Endothelial cell of umbilical vein (primary cell): ENCODE data around the gene MGLL. TPM values are rescaled to one million over a fixed set of nuclear protein-coding genes. Genes with fewer than 3 reads are reported as not detected.

Source experiments
- BruUV-seq: library from RNA; stranded (reverse); fragments of 400-500 nt; replicated peaks from 2 replicates; lab custom pipeline; 2021; lab: Mats Ljungman, UMichigan
- CTCF ChIA-PET: fragments of 300-600, 350-600 bp; sonication (Branson Sonifier 250); formaldehyde crosslinking; loops from one replicate; lab custom pipeline; 2021; ENCODE audit warnings: antibody characterized with exemption, inconsistent platforms; lab: Charles Lee
- POLR2A ChIA-PET: fragments of 300-600, 350-600 bp; sonication (Branson Sonifier 250); formaldehyde crosslinking; loops from one replicate; lab custom pipeline; 2021; ENCODE audit warnings: antibody characterized with exemption, inconsistent platforms; lab: Charles Lee
- DNase-seq: peaks from one replicate; pipeline ENCODE4 v3.0.0-alpha.2; 2011; ENCODE audit warnings: low read depth, low spot score
- FAIRE-seq: peaks from 2 replicates; lab custom pipeline; 2011; peaks lifted over from hg19 to GRCh38; lab: Jason Lieb, UNC
- H2AFZ ChIP-seq: 2 replicates; pipeline ENCODE4 v1.6.0; 2012; ENCODE audit warnings: low read depth, low read length, control low read depth, inconsistent platforms
- H3K27ac ChIP-seq: 2 replicates; pipeline ENCODE4 v1.5.1; 2011; ENCODE audit warnings: low read depth, mild to moderate bottlenecking, control low read depth, low read length, moderate library complexity; ENCODE audit not compliant: insufficient read depth
- H3K27me3 ChIP-seq, 2 experiments: 2 replicates each; pipeline versions ENCODE4 v1.6.0 to v1.6.1; 2011; ENCODE audit warnings: low read length in 2 of 2, mixed read lengths in 1 of 2; ENCODE audit not compliant: control insufficient read depth in 2 of 2, insufficient read depth in 2 of 2
- H3K36me3 ChIP-seq, 2 experiments: 2 replicates in 1 of 2; 3 replicates in 1 of 2; pipeline ENCODE4 v1.5.1; 2011; ENCODE audit warnings: low read length in 2 of 2, mild to moderate bottlenecking in 1 of 2, moderate library complexity in 1 of 2; ENCODE audit not compliant: control insufficient read depth in 2 of 2, insufficient read depth in 2 of 2; ENCODE audit errors: extremely low read depth in 1 of 2
- H3K4me1 ChIP-seq: 3 replicates; pipeline ENCODE4 v1.5.1; 2011; ENCODE audit warnings: mild to moderate bottlenecking, low read length; ENCODE audit not compliant: control insufficient read depth, insufficient read depth; ENCODE audit errors: extremely low read depth
- H3K4me2 ChIP-seq: 2 replicates; pipeline ENCODE4 v1.6.1; 2011; ENCODE audit warnings: low read length, control low read depth, mixed read lengths; ENCODE audit not compliant: insufficient read depth
- H3K4me3 ChIP-seq, 3 experiments: fragments of 200-600 bp in 1 of 3; sonication (generic), shearing (Covaris generic) in 1 of 3; replicated peaks in 1 of 3; 2 replicates each; pipeline ENCODE4 v1.5.1; 2011 to 2016; ENCODE audit warnings: control low read depth in 3 of 3, low read length in 3 of 3, mild to moderate bottlenecking in 2 of 3, inconsistent platforms in 1 of 3, low read depth in 1 of 3, moderate library complexity in 1 of 3; ENCODE audit not compliant: insufficient read depth in 1 of 3
- H3K79me2 ChIP-seq: 2 replicates; pipeline ENCODE4 v1.6.0; 2012; ENCODE audit warnings: low read length, inconsistent platforms; ENCODE audit not compliant: control insufficient read depth, insufficient read depth
- H3K9ac ChIP-seq: replicated peaks from 2 replicates; pipeline ENCODE3; 2011; ENCODE audit warnings: low read length, control low read depth; ENCODE audit not compliant: insufficient read depth; ENCODE audit errors: extremely low read depth
- H3K9me1 ChIP-seq: replicated peaks from 3 replicates; pipeline ENCODE4 v1.6.0; 2011; ENCODE audit warnings: mild to moderate bottlenecking, low read length; ENCODE audit not compliant: control insufficient read depth, insufficient read depth; ENCODE audit errors: extremely low read depth
- H3K9me3 ChIP-seq: replicated peaks from 2 replicates; pipeline ENCODE4 v1.5.1; 2012; ENCODE audit warnings: low read length, inconsistent platforms; ENCODE audit not compliant: control insufficient read depth, insufficient read depth
- H4K20me1 ChIP-seq: replicated peaks from 2 replicates; pipeline ENCODE3; 2011; ENCODE audit warnings: mild to moderate bottlenecking, low read length; ENCODE audit not compliant: control insufficient read depth, insufficient read depth; ENCODE audit errors: extremely low read depth
- CTCF ChIP-seq, 2 donors: IDR thresholded peaks; 1 replicate in 1 of 2; 2 replicates in 1 of 2; pipeline ENCODE4 v1.5.1; 2011; ENCODE audit warnings: low read length in 2 of 2, mild to moderate bottlenecking in 2 of 2, moderate library complexity in 2 of 2, control low read depth in 1 of 2, inconsistent platforms in 1 of 2, low read depth in 1 of 2; ENCODE audit not compliant: insufficient read depth in 1 of 2; ENCODE audit errors: extremely low read depth in 1 of 2
- EZH2 ChIP-seq: IDR thresholded peaks from 2 replicates; pipeline ENCODE4 v1.6.1; 2012; ENCODE audit warnings: borderline replicate concordance, low read depth, mild to moderate bottlenecking, moderate library complexity, low read length, inconsistent platforms; ENCODE audit not compliant: severe bottlenecking
- FOS ChIP-seq: IDR thresholded peaks from 2 replicates; pipeline ENCODE4 v1.6.1; 2011; ENCODE audit warnings: mild to moderate bottlenecking, low read length, moderate library complexity, borderline replicate concordance; ENCODE audit not compliant: insufficient read depth
- GATA2 ChIP-seq: IDR thresholded peaks from 2 replicates; pipeline ENCODE4 v1.7.0; 2011; ENCODE audit warnings: low read depth, mild to moderate bottlenecking, moderate library complexity, mixed read lengths, low read length; ENCODE audit not compliant: insufficient read length, insufficient read depth
- JUN ChIP-seq: IDR thresholded peaks from 2 replicates; pipeline ENCODE4 v1.6.1; 2011; ENCODE audit warnings: borderline replicate concordance, low read depth; ENCODE audit not compliant: insufficient read length, insufficient read depth
- MAX ChIP-seq: IDR thresholded peaks from 2 replicates; pipeline ENCODE4 v1.6.1; 2011; ENCODE audit not compliant: insufficient read depth, insufficient read length
- MYC ChIP-seq: IDR thresholded peaks from one replicate; pipeline ENCODE4 v1.6.1; 2011; ENCODE audit warnings: mild to moderate bottlenecking, low read depth, low read length
- POLR2A ChIP-seq: IDR thresholded peaks from 2 replicates; pipeline ENCODE4 v1.6.1; 2012; ENCODE audit warnings: low read depth, mild to moderate bottlenecking, control low read depth, low read length
- POLR2AphosphoS5 ChIP-seq: IDR thresholded peaks from 2 replicates; pipeline ENCODE4 v1.6.1; 2012; ENCODE audit warnings: low read depth, mild to moderate bottlenecking, control low read depth, low read length, moderate library complexity; ENCODE audit not compliant: insufficient read depth
- dilution Hi-C: fragments of 300-500 bp; cut with MboI; formaldehyde crosslinking; loops from one replicate; pipeline ENCODE4 v1.15.0; 2019; ENCODE audit warnings: low sequenced_read_pairs; ENCODE audit not compliant: extremely low pct_ligation_motif_present
- intact Hi-C: fragments of 100-400 bp; cut with micrococcal nuclease; formaldehyde crosslinking; loops from one replicate; pipeline ENCODE4 v1.10.0; 2022
- polyA plus RNA-seq, 4 experiments: library from polyadenylated mRNA; depleted of rRNA in 3 of 4; stranded (reverse) in 3 of 4; unstranded in 1 of 4; fragments of >200 nt; gene quantifications; 2 replicates each; pipeline versions ENCODE4 v1.2.1 to v1.2.3, GENCODE V29; 2011 to 2012; ENCODE audit warnings: missing spikeins in 1 of 4
- total RNA-seq: library from RNA; stranded (reverse); gene quantifications from 2 replicates; pipeline ENCODE4 v1.2.3, GENCODE V29; 2021

The MGLL gene
- total and polyA plus RNA-seq, 2 donors (not counting 3 experiments of a cell fraction or from before 2014, with no cell fraction given): 30.7 to 60.2 TPM

GRCh38 chr3:127773752-127774395 lies 48.4 kb downstream of the MGLL start:
- peaks cover 65% of the 10 kb centered on the region for H3K79me2 ChIP-seq
- no peak overlapping the region for H2AFZ ChIP-seq
- POLR2A ChIA-PET: no interaction called here

More at GRCh38 chr3:127773752-127774395, 48.4 kb downstream of the MGLL start:
- Histone ChIP-seq H3K27ac (no peak overlapping the region), H4K20me1 (no peaks in the 10 kb centered on the region), H3K27me3 (no peaks in the 10 kb centered on the region), H3K4me1 (peaks cover 21% of the 10 kb centered on the region), H3K9me3 (no peaks in the 10 kb centered on the region), H3K4me3 (no peak overlapping the region), H3K36me3 (no peaks in the 10 kb centered on the region), H3K9me1 (no peaks in the 10 kb centered on the region), H3K9ac (no peak overlapping the region), H3K4me2 (no peak overlapping the region)
- CTCF ChIA-PET: no interaction called here
- dilution Hi-C loops (no loop called here), intact Hi-C loops (no loop called here)
- no TSS peak for BruUV-seq
- no peak for TF ChIP-seq POLR2A
- TF ChIP-seq EZH2: no peak
- TF ChIP-seq GATA2: no peak
- no peak for TF ChIP-seq MYC
- TF ChIP-seq MAX: no peak
- TF ChIP-seq FOS: no peak
- no peak for TF ChIP-seq JUN
- TF ChIP-seq CTCF (IDR thresholded peaks at IDR 0.05; ENCODE audit: extremely low read depth in 1 of 2, insufficient read depth in 1 of 2, low read depth in 1 of 2, low read length in 2 of 2): no peak
- TF ChIP-seq POLR2AphosphoS5: no peak
- DNase-seq: no peak
- no peak for FAIRE-seq
